ENCODE measurements around the gene EMC6. TPM values are rescaled to one million over a fixed set of nuclear protein-coding genes. Genes with fewer than 3 reads are reported as not detected.

The EMC6 gene
- total and polyA plus RNA-seq, 2 of the 13 experiments (the other 11 are each of a cell fraction or from before 2014, with no cell fraction given), result 45.1 to 47.7 TPM

- TF ChIP-seq PCBP2 (optimal IDR thresholded peaks at IDR 0.05; ENCODE audit: low read depth, low read length, poor library complexity, severe bottlenecking) (no peak), ZNF451 (CRISPR knock-in tag; IDR thresholded peaks at IDR 0.05) (no peak), ATF3 (CRISPR knock-in tag; IDR thresholded peaks at IDR 0.05) (no peak), ZBTB34 (CRISPR knock-in tag; IDR thresholded peaks at IDR 0.05) (no peak), SMARCE1 (IDR thresholded peaks at IDR 0.05; ENCODE audit: borderline replicate concordance) (no peak), GRHL1 (CRISPR knock-in tag; conservative IDR thresholded peaks at IDR 0.05) (no peak), SRSF4 (IDR thresholded peaks at IDR 0.05; ENCODE audit: low read depth, low read length, poor library complexity, severe bottlenecking) (no peak), RERE (CRISPR knock-in tag; IDR thresholded peaks at IDR 0.05; ENCODE audit: low read depth) (no peak), THRA (CRISPR knock-in tag; IDR thresholded peaks at IDR 0.05; ENCODE audit: borderline replicate concordance) (peak; percentile 31; the same call in 1 of the 2 replicates)
- TF ChIP-seq, protein P1, sequence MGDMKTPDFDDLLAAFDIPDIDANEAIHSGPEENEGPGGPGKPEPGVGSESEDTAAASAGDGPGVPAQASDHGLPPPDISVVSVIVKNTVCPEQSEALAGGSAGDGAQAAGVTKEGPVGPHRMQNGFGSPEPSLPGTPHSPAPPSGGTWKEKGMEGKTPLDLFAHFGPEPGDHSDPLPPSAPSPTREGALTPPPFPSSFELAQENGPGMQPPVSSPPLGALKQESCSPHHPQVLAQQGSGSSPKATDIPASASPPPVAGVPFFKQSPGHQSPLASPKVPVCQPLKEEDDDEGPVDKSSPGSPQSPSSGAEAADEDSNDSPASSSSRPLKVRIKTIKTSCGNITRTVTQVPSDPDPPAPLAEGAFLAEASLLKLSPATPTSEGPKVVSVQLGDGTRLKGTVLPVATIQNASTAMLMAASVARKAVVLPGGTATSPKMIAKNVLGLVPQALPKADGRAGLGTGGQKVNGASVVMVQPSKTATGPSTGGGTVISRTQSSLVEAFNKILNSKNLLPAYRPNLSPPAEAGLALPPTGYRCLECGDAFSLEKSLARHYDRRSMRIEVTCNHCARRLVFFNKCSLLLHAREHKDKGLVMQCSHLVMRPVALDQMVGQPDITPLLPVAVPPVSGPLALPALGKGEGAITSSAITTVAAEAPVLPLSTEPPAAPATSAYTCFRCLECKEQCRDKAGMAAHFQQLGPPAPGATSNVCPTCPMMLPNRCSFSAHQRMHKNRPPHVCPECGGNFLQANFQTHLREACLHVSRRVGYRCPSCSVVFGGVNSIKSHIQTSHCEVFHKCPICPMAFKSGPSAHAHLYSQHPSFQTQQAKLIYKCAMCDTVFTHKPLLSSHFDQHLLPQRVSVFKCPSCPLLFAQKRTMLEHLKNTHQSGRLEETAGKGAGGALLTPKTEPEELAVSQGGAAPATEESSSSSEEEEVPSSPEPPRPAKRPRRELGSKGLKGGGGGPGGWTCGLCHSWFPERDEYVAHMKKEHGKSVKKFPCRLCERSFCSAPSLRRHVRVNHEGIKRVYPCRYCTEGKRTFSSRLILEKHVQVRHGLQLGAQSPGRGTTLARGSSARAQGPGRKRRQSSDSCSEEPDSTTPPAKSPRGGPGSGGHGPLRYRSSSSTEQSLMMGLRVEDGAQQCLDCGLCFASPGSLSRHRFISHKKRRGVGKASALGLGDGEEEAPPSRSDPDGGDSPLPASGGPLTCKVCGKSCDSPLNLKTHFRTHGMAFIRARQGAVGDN (CRISPR knock-in tag; IDR thresholded peaks at IDR 0.05), result peak; percentile 68
- TF ChIP-seq, protein P2, sequence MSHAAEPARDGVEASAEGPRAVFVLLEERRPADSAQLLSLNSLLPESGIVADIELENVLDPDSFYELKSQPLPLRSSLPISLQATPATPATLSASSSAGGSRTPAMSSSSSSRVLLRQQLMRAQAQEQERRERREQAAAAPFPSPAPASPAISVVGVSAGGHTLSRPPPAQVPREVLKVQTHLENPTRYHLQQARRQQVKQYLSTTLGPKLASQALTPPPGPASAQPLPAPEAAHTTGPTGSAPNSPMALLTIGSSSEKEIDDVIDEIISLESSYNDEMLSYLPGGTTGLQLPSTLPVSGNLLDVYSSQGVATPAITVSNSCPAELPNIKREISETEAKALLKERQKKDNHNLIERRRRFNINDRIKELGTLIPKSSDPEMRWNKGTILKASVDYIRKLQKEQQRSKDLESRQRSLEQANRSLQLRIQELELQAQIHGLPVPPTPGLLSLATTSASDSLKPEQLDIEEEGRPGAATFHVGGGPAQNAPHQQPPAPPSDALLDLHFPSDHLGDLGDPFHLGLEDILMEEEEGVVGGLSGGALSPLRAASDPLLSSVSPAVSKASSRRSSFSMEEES (CRISPR knock-in tag; IDR thresholded peaks at IDR 0.05), result no peak
Observed at GRCh38 chr17:3635474-3636153, 33.0 kb upstream of the EMC6 start (continued).

Measured in HepG2 (cell line).